ENCODE data around the gene VWCE.

- TF ChIP-seq EZH2 (IDR thresholded peaks at IDR 0.05; ENCODE audit: insufficient read depth, poor library complexity, severe bottlenecking) (no peak), EZH2phosphoT487 (IDR thresholded peaks at IDR 0.05; ENCODE audit: insufficient read depth, low read depth) (no peak)
These were observed 2.6 kb upstream of the VWCE start for GRCh38 chr11:61297746-61298145.

Measured in GM23248 (cell line).